HepG2 (cell line): ENCODE results near the gene MRPL58. TPM values are rescaled to one million over a fixed set of nuclear protein-coding genes. Genes with fewer than 3 reads are reported as not detected.

ENCODE experiments used
- NR3C1 ChIP-seq: sonication (generic); formaldehyde crosslinking; IDR thresholded peaks from 2 replicates; pipeline ENCODE4 v1.4.0; 2020; ENCODE audit warnings: missing genetic modification reagents
- RFXAP ChIP-seq: sonication (generic); formaldehyde crosslinking; IDR thresholded peaks from 2 replicates; pipeline ENCODE4 v1.4.0; 2020; ENCODE audit warnings: missing genetic modification reagents, borderline replicate concordance
- SYNCRIP ChIP-seq: fragments of 200-400 bp; formaldehyde crosslinking; IDR thresholded peaks from 2 replicates; pipeline ENCODE4 v1.6.1; 2018; ENCODE audit warnings: mild to moderate bottlenecking, low read depth, low read length; ENCODE audit not compliant: insufficient read depth
- XRCC5 ChIP-seq: fragments of 200-400 bp; formaldehyde crosslinking; optimal IDR thresholded peaks from 2 replicates; pipeline ENCODE3; 2017; ENCODE audit warnings: mild to moderate bottlenecking, low read length
- ZFP36L2 ChIP-seq: sonication (generic); formaldehyde crosslinking; IDR thresholded peaks from 2 replicates; pipeline ENCODE4 v1.4.0; 2020; ENCODE audit warnings: missing genetic modification reagents
- ZNF264 ChIP-seq: sonication (generic); formaldehyde crosslinking; IDR thresholded peaks from 2 replicates; pipeline ENCODE4 v1.4.0; 2020; ENCODE audit warnings: missing genetic modification reagents
- ZNF556 ChIP-seq: sonication (generic); formaldehyde crosslinking; IDR thresholded peaks from 2 replicates; pipeline ENCODE4 v1.4.0; 2020; ENCODE audit warnings: mild to moderate bottlenecking, missing genetic modification reagents, borderline replicate concordance
- ZNF790 ChIP-seq: sonication (generic); formaldehyde crosslinking; IDR thresholded peaks from 2 replicates; pipeline ENCODE4 v1.8.0; 2022; ENCODE audit warnings: missing genetic modification reagents, mild to moderate bottlenecking, borderline replicate concordance
- ZSCAN30 ChIP-seq: sonication (generic); formaldehyde crosslinking; IDR thresholded peaks from 2 replicates; pipeline ENCODE4 v1.5.0; 2020; ENCODE audit warnings: mild to moderate bottlenecking, missing genetic modification reagents
- polyA plus RNA-seq, 8 experiments: library from polyadenylated mRNA; depleted of rRNA in 3 of 8; stranded (reverse) in 7 of 8; unstranded in 1 of 8; fragments of >200 nt; fragmentation: Illumina TruSeq in 4 of 8; extraction: Trizol in 4 of 8; gene quantifications; 2 replicates each; pipeline versions ENCODE4 v1.2.1 to v1.2.3, GENCODE V29; 2011 to 2016; ENCODE audit warnings: low read depth in 4 of 8, missing spikeins in 1 of 8, mixed read lengths in 1 of 8; ENCODE audit not compliant: insufficient read depth in 1 of 8
- total RNA-seq, 5 experiments: library from RNA; depleted of rRNA; stranded (reverse); fragments of >200 nt; fragmentation: Illumina TruSeq; extraction: Trizol; gene quantifications; 2 replicates each; pipeline ENCODE4 v1.2.3, GENCODE V29; 2016; ENCODE audit warnings: low read depth in 1 of 5
- TF ChIP-seq, protein P1 (sequence below): sonication (generic); formaldehyde crosslinking; IDR thresholded peaks from 2 replicates; pipeline ENCODE4 v1.4.0; 2020; ENCODE audit warnings: missing genetic modification reagents
- TF ChIP-seq, protein P2 (sequence below): IDR thresholded peaks from 2 replicates; pipeline ENCODE4 v1.6.1; 2012; ENCODE audit warnings: low read depth, low read length, improper control_type of control experiment
- TF ChIP-seq, protein P3 (sequence below): IDR thresholded peaks from 2 replicates; pipeline ENCODE4 v1.6.1; 2016
- TF ChIP-seq, protein P4 (sequence below): sonication (generic); formaldehyde crosslinking; IDR thresholded peaks from 2 replicates; pipeline ENCODE4 v1.9.0; 2021; ENCODE audit warnings: missing genetic modification reagents, mild to moderate bottlenecking, borderline replicate concordance
- TF ChIP-seq, protein P5 (sequence below): sonication (generic); formaldehyde crosslinking; IDR thresholded peaks from 2 replicates; pipeline ENCODE4 v1.5.0; 2020; ENCODE audit warnings: missing genetic modification reagents
- TF ChIP-seq, protein P6 (sequence below): sonication (generic); formaldehyde crosslinking; IDR thresholded peaks from 2 replicates; pipeline ENCODE4 v1.8.0; 2022; ENCODE audit warnings: missing genetic modification reagents, mild to moderate bottlenecking, moderate library complexity, borderline replicate concordance

The MRPL58 gene
- total and polyA plus RNA-seq, 2 of the 13 experiments (the other 11 are each of a cell fraction or from before 2014, with no cell fraction given): 44.9 to 68.9 TPM

DNA sequence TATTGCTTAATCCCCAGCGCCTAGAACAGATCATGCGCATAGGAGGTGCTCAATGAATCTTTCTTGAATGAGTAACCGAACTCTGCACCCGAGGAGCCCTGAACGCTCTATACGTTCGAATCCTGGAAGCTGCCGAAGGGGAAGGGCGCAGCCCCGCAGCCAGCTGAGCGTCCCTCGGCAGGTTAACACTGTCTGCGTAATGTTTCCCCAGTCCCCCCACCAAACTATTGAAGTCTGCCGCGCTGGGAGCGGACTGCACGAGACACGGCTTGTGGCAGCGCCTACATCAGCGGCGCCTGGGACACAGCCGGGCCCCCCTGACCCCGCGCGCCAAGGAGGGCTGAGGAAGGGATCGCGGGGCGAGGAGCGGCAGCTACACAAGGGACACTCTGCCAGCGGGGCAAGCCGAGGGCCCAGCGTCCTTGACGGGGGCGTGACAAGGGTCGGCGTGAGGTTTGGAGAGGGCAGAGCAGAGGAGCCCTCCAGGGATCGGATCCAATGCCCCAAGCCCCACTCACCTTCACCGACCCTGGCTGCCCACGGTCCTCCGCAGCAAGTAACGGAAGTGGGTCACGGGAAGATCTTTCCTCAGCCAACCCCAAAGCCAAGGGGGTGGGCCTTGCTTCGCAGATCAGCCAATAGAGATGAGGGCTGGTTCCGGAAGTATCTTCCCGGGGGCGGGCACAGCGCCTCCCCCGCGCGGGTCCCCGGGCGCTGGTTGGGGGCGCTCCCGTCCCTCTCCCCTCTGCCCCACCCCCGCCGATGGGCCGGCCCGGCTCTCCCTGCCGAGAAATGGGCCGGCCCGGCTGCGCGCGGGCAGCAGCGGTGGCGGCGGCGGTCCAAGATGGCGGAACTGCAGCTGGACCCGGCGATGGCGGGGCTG, 34.2 kb downstream of the MRPL58 start, which contains the start of the genes ATP5PD and KCTD2 (continued):
- TF ChIP-seq, protein P1, sequence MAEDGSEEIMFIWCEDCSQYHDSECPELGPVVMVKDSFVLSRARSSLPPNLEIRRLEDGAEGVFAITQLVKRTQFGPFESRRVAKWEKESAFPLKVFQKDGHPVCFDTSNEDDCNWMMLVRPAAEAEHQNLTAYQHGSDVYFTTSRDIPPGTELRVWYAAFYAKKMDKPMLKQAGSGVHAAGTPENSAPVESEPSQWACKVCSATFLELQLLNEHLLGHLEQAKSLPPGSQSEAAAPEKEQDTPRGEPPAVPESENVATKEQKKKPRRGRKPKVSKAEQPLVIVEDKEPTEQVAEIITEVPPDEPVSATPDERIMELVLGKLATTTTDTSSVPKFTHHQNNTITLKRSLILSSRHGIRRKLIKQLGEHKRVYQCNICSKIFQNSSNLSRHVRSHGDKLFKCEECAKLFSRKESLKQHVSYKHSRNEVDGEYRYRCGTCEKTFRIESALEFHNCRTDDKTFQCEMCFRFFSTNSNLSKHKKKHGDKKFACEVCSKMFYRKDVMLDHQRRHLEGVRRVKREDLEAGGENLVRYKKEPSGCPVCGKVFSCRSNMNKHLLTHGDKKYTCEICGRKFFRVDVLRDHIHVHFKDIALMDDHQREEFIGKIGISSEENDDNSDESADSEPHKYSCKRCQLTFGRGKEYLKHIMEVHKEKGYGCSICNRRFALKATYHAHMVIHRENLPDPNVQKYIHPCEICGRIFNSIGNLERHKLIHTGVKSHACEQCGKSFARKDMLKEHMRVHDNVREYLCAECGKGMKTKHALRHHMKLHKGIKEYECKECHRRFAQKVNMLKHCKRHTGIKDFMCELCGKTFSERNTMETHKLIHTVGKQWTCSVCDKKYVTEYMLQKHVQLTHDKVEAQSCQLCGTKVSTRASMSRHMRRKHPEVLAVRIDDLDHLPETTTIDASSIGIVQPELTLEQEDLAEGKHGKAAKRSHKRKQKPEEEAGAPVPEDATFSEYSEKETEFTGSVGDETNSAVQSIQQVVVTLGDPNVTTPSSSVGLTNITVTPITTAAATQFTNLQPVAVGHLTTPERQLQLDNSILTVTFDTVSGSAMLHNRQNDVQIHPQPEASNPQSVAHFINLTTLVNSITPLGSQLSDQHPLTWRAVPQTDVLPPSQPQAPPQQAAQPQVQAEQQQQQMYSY (CRISPR knock-in tag): no peak; the same call in 1 of the 2 replicates
- TF ChIP-seq, protein P2, sequence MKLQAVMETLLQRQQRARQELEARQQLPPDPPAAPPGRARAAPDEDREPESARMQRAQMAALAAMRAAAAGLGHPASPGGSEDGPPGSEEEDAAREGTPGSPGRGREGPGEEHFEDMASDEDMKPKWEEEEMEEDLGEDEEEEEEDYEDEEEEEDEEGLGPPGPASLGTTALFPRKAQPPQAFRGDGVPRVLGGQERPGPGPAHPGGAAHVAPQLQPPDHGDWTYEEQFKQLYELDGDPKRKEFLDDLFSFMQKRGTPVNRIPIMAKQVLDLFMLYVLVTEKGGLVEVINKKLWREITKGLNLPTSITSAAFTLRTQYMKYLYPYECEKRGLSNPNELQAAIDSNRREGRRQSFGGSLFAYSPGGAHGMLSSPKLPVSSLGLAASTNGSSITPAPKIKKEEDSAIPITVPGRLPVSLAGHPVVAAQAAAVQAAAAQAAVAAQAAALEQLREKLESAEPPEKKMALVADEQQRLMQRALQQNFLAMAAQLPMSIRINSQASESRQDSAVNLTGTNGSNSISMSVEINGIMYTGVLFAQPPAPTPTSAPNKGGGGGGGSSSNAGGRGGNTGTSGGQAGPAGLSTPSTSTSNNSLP: peak; percentile 7
- TF ChIP-seq ZFP36L2: no peak
- TF ChIP-seq RFXAP (CRISPR knock-in tag): no peak; the same call in 1 of the 2 replicates
- peak; percentile 52 for TF ChIP-seq XRCC5
- TF ChIP-seq, protein P3, sequence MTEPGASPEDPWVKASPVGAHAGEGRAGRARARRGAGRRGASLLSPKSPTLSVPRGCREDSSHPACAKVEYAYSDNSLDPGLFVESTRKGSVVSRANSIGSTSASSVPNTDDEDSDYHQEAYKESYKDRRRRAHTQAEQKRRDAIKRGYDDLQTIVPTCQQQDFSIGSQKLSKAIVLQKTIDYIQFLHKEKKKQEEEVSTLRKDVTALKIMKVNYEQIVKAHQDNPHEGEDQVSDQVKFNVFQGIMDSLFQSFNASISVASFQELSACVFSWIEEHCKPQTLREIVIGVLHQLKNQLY: no peak; the same call in 1 of the 2 replicates
- TF ChIP-seq SYNCRIP: no peak
- TF ChIP-seq ZSCAN30: no peak
- TF ChIP-seq, protein P4, sequence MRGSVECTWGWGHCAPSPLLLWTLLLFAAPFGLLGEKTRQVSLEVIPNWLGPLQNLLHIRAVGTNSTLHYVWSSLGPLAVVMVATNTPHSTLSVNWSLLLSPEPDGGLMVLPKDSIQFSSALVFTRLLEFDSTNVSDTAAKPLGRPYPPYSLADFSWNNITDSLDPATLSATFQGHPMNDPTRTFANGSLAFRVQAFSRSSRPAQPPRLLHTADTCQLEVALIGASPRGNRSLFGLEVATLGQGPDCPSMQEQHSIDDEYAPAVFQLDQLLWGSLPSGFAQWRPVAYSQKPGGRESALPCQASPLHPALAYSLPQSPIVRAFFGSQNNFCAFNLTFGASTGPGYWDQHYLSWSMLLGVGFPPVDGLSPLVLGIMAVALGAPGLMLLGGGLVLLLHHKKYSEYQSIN: no peak
- TF ChIP-seq ZNF790: no peak; the same call in 1 of the 2 replicates
- TF ChIP-seq ZNF556 (CRISPR knock-in tag): no peak; the same call in 1 of the 2 replicates
- no peak for TF ChIP-seq NR3C1 (CRISPR knock-in tag)
- TF ChIP-seq, protein P5, sequence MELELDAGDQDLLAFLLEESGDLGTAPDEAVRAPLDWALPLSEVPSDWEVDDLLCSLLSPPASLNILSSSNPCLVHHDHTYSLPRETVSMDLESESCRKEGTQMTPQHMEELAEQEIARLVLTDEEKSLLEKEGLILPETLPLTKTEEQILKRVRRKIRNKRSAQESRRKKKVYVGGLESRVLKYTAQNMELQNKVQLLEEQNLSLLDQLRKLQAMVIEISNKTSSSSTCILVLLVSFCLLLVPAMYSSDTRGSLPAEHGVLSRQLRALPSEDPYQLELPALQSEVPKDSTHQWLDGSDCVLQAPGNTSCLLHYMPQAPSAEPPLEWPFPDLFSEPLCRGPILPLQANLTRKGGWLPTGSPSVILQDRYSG (CRISPR knock-in tag): 0 out of 2 replicates have a peak, but pooled peaks have one; percentile 57
- TF ChIP-seq, protein P6, sequence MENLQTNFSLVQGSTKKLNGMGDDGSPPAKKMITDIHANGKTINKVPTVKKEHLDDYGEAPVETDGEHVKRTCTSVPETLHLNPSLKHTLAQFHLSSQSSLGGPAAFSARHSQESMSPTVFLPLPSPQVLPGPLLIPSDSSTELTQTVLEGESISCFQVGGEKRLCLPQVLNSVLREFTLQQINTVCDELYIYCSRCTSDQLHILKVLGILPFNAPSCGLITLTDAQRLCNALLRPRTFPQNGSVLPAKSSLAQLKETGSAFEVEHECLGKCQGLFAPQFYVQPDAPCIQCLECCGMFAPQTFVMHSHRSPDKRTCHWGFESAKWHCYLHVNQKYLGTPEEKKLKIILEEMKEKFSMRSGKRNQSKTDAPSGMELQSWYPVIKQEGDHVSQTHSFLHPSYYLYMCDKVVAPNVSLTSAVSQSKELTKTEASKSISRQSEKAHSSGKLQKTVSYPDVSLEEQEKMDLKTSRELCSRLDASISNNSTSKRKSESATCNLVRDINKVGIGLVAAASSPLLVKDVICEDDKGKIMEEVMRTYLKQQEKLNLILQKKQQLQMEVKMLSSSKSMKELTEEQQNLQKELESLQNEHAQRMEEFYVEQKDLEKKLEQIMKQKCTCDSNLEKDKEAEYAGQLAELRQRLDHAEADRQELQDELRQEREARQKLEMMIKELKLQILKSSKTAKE: no peak; the same call in 1 of the 2 replicates
- no peak for TF ChIP-seq ZNF264 (CRISPR knock-in tag)
